ENCODE measurements around the gene ACD.
A peak's percentile ranks its signal among the peaks of the same experiment; 100 is the strongest.

The ACD gene

DNA sequence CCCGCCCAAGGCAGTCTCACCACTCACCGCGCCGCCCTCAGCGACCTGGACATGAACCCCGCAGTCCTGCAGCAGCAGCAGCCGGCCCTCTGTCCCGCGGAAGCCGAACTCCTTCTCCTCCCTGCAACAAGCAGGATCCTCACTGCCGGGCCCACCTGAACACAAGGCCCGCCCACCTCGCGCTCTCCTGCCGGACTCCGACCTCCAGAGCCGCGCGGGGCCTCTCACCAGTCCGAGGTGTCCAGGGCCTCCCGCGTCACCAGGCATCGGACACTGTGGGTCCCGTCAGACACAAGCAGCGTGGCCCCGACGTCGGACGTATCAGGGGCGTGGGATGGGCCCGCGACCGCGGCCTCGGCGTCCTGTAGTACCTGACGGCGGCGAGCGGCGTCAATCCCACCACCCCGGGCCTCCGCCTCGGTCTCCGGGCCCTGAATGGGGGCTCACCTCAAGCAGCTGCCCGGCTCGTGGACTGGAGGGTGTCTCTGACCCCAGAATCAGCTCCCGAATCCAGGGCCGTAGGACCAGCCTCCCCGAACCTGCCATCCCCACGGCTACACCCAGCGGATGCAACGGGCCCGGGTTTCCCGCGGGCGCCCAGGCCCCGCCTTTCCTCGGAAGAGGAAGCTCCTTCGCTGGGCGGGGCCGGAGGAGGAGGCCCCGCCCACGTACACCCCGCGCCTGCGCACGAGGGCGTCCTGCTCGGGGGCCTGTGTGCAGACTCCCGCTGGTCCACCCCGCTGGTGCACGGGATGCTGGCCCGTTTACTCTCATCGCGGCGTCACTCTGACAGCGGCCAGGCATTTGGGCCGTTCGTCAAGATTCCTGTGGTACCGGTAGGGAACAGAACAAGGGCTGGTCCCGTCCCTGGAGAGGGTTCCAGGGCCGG, at the start of gene ACD:
Gene ACD, minus strand, starts transcription at position 586 of the 889 bp plus-strand sequence. Its CDS starts 40 bp downstream, at position 546.
- Histone ChIP-seq H3K27ac (peak within 1 kb of the TSS; percentile 98), H3K27me3 (ENCODE audit: control insufficient read depth, insufficient read depth, low read length) (no peaks in the 10 kb centered on the region), H3K4me1 (peaks cover 5% of the 10 kb centered on the region), H3K4me3 (ENCODE audit: low read depth, low read length) (peak within 1 kb of the TSS; percentile 98), H3K9me3 (ENCODE audit: control insufficient read depth, low read length) (no peaks in the 10 kb centered on the region), H3K9ac (peak within 1 kb of the TSS; percentile 74), H3K4me2 (ENCODE audit: low read length) (peak within 1 kb of the TSS; percentile 99), H3K79me2 (no peaks in the 10 kb centered on the region), H3K36me3 (ENCODE audit: control insufficient read depth, insufficient read depth, low read length) (no peaks in the 10 kb centered on the region), H2AFZ (peak within 1 kb of the TSS; percentile 96)
- TF ChIP-seq, protein P1, sequence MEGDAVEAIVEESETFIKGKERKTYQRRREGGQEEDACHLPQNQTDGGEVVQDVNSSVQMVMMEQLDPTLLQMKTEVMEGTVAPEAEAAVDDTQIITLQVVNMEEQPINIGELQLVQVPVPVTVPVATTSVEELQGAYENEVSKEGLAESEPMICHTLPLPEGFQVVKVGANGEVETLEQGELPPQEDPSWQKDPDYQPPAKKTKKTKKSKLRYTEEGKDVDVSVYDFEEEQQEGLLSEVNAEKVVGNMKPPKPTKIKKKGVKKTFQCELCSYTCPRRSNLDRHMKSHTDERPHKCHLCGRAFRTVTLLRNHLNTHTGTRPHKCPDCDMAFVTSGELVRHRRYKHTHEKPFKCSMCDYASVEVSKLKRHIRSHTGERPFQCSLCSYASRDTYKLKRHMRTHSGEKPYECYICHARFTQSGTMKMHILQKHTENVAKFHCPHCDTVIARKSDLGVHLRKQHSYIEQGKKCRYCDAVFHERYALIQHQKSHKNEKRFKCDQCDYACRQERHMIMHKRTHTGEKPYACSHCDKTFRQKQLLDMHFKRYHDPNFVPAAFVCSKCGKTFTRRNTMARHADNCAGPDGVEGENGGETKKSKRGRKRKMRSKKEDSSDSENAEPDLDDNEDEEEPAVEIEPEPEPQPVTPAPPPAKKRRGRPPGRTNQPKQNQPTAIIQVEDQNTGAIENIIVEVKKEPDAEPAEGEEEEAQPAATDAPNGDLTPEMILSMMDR (IDR thresholded peaks at IDR 0.05) = no peak

DNA sequence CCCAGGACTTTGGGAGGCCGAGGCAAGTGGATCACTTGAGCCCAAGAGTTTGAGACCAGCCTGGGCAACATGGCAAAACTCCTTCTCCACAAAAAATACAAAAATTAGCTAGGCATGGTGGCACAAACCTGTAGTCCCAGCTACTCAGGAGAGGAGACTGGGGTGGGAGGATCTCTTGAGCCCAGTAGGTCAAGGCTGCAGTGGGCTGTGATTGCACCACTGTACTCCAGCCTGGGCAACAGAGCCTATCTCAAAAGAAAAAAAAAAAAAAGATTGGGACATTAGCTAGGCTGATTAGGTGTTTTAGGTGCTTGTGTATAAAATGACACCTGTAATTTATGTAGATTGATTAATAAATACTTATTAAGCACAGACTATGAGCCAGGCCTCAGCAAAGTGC, 49.0 kb upstream of the ACD start:
- H3K27me3 ChIP-seq (ENCODE audit: control insufficient read depth, insufficient read depth, low read length) = no peaks in the 10 kb centered on the region
- peaks cover 46% of the 10 kb centered on the region for H3K79me2 ChIP-seq
- no peak overlapping the region for H3K27ac ChIP-seq
- H3K9ac ChIP-seq = no peak overlapping the region
- H3K4me3 ChIP-seq (ENCODE audit: low read depth, low read length) = no peak overlapping the region
- no peaks in the 10 kb centered on the region for H3K36me3 ChIP-seq (ENCODE audit: control insufficient read depth, insufficient read depth, low read length)
- H3K9me3 ChIP-seq (ENCODE audit: control insufficient read depth, low read length) = no peaks in the 10 kb centered on the region
- H3K4me1 ChIP-seq = no peaks in the 10 kb centered on the region
- TF ChIP-seq, protein P1 (IDR thresholded peaks at IDR 0.05) = no peak
- no peak overlapping the region for H3K4me2 ChIP-seq (ENCODE audit: low read length)
- H2AFZ ChIP-seq = no peak overlapping the region

DNA sequence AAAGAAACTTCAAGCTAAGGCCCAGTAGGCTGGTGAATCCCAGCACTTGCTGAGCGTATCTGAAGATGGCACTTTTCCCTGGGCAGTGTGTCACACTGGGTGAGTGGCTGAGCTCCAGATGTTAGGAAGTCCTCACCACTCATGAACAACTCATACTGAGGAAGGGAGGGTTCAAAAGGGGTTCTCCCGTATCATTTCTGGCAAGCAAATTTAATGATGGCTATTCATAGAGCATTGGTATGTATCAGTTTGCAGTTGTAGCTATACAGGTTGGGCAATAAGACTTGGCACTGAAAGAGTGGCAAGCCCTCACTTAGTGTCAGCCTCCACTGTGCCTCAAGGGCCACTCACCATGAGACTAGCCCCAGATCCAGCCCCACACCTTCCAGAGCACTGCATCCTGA, 48.3 kb upstream of the ACD start:
- no peak overlapping the region for H3K27ac ChIP-seq
- H2AFZ ChIP-seq = no peak overlapping the region
- H3K9ac ChIP-seq = no peak overlapping the region
- TF ChIP-seq, protein P1 (IDR thresholded peaks at IDR 0.05) = no peak
- H3K9me3 ChIP-seq (ENCODE audit: control insufficient read depth, low read length) = no peaks in the 10 kb centered on the region
- H3K4me3 ChIP-seq (ENCODE audit: low read depth, low read length) = no peak overlapping the region
- no peaks in the 10 kb centered on the region for H3K4me1 ChIP-seq
- H3K79me2 ChIP-seq = peaks cover 41% of the 10 kb centered on the region
- H3K36me3 ChIP-seq (ENCODE audit: control insufficient read depth, insufficient read depth, low read length) = no peaks in the 10 kb centered on the region
- no peaks in the 10 kb centered on the region for H3K27me3 ChIP-seq (ENCODE audit: control insufficient read depth, insufficient read depth, low read length)
- H3K4me2 ChIP-seq (ENCODE audit: low read length) = no peak overlapping the region

DNA sequence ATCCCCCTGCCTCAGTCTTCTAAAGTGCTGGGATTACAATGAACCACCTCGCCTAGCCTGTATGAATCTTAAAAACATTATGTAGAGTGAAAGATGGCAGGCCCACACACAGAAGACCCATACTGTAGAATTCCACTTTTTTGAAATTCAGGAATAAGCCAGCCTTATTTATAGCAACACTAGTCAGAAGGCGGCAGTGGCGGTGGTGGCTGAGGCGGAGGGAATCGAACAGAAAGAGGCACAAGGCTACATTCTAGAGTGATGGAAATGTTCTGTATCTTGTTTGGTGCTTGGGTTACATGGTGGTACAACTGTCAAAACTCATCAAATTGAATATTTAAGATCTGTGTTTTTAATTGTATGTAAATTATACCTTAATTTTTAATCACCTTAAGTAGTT, 47.7 kb upstream of the ACD start:
- TF ChIP-seq, protein P1 (IDR thresholded peaks at IDR 0.05) = no peak
- no peaks in the 10 kb centered on the region for H3K9me3 ChIP-seq (ENCODE audit: control insufficient read depth, low read length)
- H3K79me2 ChIP-seq = peaks cover 37% of the 10 kb centered on the region
- H3K4me2 ChIP-seq (ENCODE audit: low read length) = no peak overlapping the region
- H3K4me3 ChIP-seq (ENCODE audit: low read depth, low read length) = no peak overlapping the region
- H3K36me3 ChIP-seq (ENCODE audit: control insufficient read depth, insufficient read depth, low read length) = no peaks in the 10 kb centered on the region
- H3K27me3 ChIP-seq (ENCODE audit: control insufficient read depth, insufficient read depth, low read length) = no peaks in the 10 kb centered on the region
- H2AFZ ChIP-seq = no peak overlapping the region
- no peak overlapping the region for H3K27ac ChIP-seq
- no peaks in the 10 kb centered on the region for H3K4me1 ChIP-seq
- H3K9ac ChIP-seq = no peak overlapping the region
